ENCODE data around the gene AUH. TPM values are rescaled to one million over a fixed set of nuclear protein-coding genes. Genes with fewer than 3 reads are reported as not detected.

Gene AUH
- total RNA-seq, 1 donor from 2014 or later, result 9.8 TPM

DNA sequence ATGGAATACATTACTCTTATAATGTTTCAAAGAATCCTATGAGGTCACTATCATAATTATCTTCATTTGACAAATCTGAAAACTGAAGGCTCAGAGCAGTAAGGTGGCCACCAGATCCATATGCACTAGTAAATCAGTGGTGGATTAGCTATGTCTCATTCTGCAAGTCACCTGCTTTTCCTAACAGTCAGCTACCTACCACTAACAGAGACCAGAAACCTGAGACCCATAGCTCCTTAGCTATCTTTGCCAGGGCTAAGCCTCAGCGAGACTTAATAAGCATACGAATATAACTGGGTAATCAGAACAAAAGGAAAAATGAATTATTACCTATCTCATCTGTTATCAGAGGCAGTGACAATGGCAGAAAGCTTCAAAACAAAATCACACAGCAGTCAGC is 118.7 kb downstream of the AUH start:
- DNase-seq (ENCODE audit: low read depth) (no peak), FAIRE-seq (no peak)
- H3K79me2 ChIP-seq (ENCODE audit: insufficient read depth, low read length), result no peaks in the 10 kb centered on the region
- H3K4me3 Mint-ChIP-seq (ENCODE audit: unreplicated experiment), result no peak overlapping the region
- no peaks in the 10 kb centered on the region for H3K27me3 Mint-ChIP-seq (ENCODE audit: low read depth, unreplicated experiment)
- no peak overlapping the region for H3K4me2 ChIP-seq (ENCODE audit: low read length)
- TF ChIP-seq, protein P1, sequence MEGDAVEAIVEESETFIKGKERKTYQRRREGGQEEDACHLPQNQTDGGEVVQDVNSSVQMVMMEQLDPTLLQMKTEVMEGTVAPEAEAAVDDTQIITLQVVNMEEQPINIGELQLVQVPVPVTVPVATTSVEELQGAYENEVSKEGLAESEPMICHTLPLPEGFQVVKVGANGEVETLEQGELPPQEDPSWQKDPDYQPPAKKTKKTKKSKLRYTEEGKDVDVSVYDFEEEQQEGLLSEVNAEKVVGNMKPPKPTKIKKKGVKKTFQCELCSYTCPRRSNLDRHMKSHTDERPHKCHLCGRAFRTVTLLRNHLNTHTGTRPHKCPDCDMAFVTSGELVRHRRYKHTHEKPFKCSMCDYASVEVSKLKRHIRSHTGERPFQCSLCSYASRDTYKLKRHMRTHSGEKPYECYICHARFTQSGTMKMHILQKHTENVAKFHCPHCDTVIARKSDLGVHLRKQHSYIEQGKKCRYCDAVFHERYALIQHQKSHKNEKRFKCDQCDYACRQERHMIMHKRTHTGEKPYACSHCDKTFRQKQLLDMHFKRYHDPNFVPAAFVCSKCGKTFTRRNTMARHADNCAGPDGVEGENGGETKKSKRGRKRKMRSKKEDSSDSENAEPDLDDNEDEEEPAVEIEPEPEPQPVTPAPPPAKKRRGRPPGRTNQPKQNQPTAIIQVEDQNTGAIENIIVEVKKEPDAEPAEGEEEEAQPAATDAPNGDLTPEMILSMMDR (IDR thresholded peaks at IDR 0.05; ENCODE audit: insufficient read depth, low read depth, low read length), result no peak
- no peak for TF ChIP-seq EZH2 (IDR thresholded peaks at IDR 0.05; ENCODE audit: insufficient read depth, low read length)
- no peaks in the 10 kb centered on the region for H3K9me3 ChIP-seq (ENCODE audit: insufficient read depth, low read depth, low read length)
- no peaks in the 10 kb centered on the region for H4K20me1 ChIP-seq (ENCODE audit: insufficient read depth, low read length)
- H3K4me1 Mint-ChIP-seq (ENCODE audit: low read depth, unreplicated experiment), result peaks cover 15% of the 10 kb centered on the region
- no peaks in the 10 kb centered on the region for H3K9me3 Mint-ChIP-seq (ENCODE audit: unreplicated experiment)
- H2AFZ ChIP-seq (ENCODE audit: low read depth, low read length), result no peak overlapping the region
- no peaks in the 10 kb centered on the region for H3K36me3 ChIP-seq (ENCODE audit: insufficient read depth, low read length)
- H3K4me1 ChIP-seq (ENCODE audit: insufficient read depth, low read length), result peaks cover 9% of the 10 kb centered on the region
- H3K36me3 Mint-ChIP-seq (ENCODE audit: low read depth, unreplicated experiment), result no peaks in the 10 kb centered on the region
- H3K4me3 ChIP-seq (ENCODE audit: insufficient read depth, low read depth, low read length), result no peak overlapping the region
- no peaks in the 10 kb centered on the region for H3K27me3 ChIP-seq (ENCODE audit: insufficient read depth, low read length)
- no peak overlapping the region for H3K9ac ChIP-seq (ENCODE audit: low read length)
- H3K27ac ChIP-seq (ENCODE audit: low read depth, low read length), result no peak overlapping the region
- H3K27ac Mint-ChIP-seq (ENCODE audit: unreplicated experiment), result no peak overlapping the region

DNA sequence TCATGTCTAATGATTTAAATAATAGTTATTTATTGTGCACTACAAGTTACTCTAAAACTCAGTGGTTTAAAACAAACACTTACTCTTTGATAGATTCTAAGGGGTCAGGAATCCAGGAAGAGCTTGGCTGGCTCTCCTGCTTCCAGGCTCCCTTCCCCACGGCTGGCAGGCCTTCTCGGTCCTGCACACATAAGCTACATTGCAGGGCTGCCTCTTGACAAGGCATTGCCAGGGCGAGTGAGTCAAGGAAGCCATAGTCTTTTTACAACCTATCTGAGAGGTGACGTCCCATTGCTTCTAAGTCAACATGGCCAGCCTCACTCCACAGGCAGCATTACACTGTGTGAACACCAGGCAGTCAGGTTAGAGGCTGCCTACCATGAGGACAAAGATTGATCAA is 119.8 kb downstream of the AUH start:
- Histone ChIP-seq H3K9me3 (ENCODE audit: insufficient read depth, low read depth, low read length) (no peaks in the 10 kb centered on the region), H3K4me3 (ENCODE audit: insufficient read depth, low read depth, low read length) (no peak overlapping the region), H3K27ac (ENCODE audit: low read depth, low read length) (no peak overlapping the region), H3K4me1 (ENCODE audit: insufficient read depth, low read length) (peaks cover 9% of the 10 kb centered on the region), H3K36me3 (ENCODE audit: insufficient read depth, low read length) (no peaks in the 10 kb centered on the region), H2AFZ (ENCODE audit: low read depth, low read length) (no peak overlapping the region), H4K20me1 (ENCODE audit: insufficient read depth, low read length) (no peaks in the 10 kb centered on the region), H3K4me2 (ENCODE audit: low read length) (no peak overlapping the region), H3K9ac (ENCODE audit: low read length) (no peak overlapping the region), H3K79me2 (ENCODE audit: insufficient read depth, low read length) (no peaks in the 10 kb centered on the region), H3K27me3 (ENCODE audit: insufficient read depth, low read length) (no peaks in the 10 kb centered on the region)
- Mint-ChIP-seq H3K4me3 (ENCODE audit: unreplicated experiment) (no peak overlapping the region), H3K4me1 (ENCODE audit: low read depth, unreplicated experiment) (peaks cover 9% of the 10 kb centered on the region), H3K27me3 (ENCODE audit: low read depth, unreplicated experiment) (no peaks in the 10 kb centered on the region), H3K27ac (ENCODE audit: unreplicated experiment) (no peak overlapping the region), H3K36me3 (ENCODE audit: low read depth, unreplicated experiment) (no peaks in the 10 kb centered on the region), H3K9me3 (ENCODE audit: unreplicated experiment) (no peaks in the 10 kb centered on the region)
- DNase-seq (ENCODE audit: low read depth), result no peak
- TF ChIP-seq, protein P1 (IDR thresholded peaks at IDR 0.05; ENCODE audit: insufficient read depth, low read depth, low read length), result no peak
- TF ChIP-seq EZH2 (IDR thresholded peaks at IDR 0.05; ENCODE audit: insufficient read depth, low read length), result no peak
- FAIRE-seq, result no peak

DNA sequence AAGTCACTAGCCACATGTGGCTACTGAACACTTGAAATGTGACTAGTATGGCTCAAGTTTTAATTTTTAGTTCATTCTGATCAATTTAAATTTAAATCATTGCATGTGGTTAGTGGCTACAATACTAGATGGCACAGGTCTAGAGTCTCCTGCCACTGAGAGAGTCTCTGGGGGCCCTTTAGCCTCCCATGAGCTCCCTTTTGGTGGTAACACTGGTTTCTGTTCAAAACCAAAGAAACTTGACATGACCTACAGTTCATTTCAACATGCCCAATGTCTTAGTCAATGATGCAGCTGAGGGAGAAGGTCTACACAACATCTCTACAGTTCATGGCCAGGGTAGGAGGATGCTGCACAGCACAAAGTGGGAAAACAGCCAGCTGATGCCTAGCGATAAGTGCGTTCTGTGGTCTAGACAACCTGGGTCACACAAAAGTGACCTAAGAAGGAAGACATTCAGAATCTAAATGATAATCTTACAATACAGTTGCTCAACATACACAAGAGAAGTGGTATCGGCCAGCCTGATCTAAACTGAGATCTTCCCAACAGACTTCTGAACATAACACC is 121.0 kb downstream of the AUH start:
- H3K27me3 Mint-ChIP-seq (ENCODE audit: low read depth, unreplicated experiment), result no peaks in the 10 kb centered on the region
- H3K36me3 Mint-ChIP-seq (ENCODE audit: low read depth, unreplicated experiment), result no peaks in the 10 kb centered on the region
- no peaks in the 10 kb centered on the region for H3K9me3 Mint-ChIP-seq (ENCODE audit: unreplicated experiment)
- Histone ChIP-seq H3K79me2 (ENCODE audit: insufficient read depth, low read length) (no peaks in the 10 kb centered on the region), H3K36me3 (ENCODE audit: insufficient read depth, low read length) (no peaks in the 10 kb centered on the region), H3K4me3 (ENCODE audit: insufficient read depth, low read depth, low read length) (no peak overlapping the region), H3K9ac (ENCODE audit: low read length) (no peak overlapping the region), H2AFZ (ENCODE audit: low read depth, low read length) (no peak overlapping the region), H3K4me1 (ENCODE audit: insufficient read depth, low read length) (peaks cover 2% of the 10 kb centered on the region), H3K4me2 (ENCODE audit: low read length) (no peak overlapping the region), H3K27me3 (ENCODE audit: insufficient read depth, low read length) (no peaks in the 10 kb centered on the region), H3K9me3 (ENCODE audit: insufficient read depth, low read depth, low read length) (no peaks in the 10 kb centered on the region), H3K27ac (ENCODE audit: low read depth, low read length) (no peak overlapping the region), H4K20me1 (ENCODE audit: insufficient read depth, low read length) (no peaks in the 10 kb centered on the region)
- H3K4me3 Mint-ChIP-seq (ENCODE audit: unreplicated experiment), result no peak overlapping the region
- no peak overlapping the region for H3K27ac Mint-ChIP-seq (ENCODE audit: unreplicated experiment)
- DNase-seq (ENCODE audit: low read depth) (no peak), FAIRE-seq (no peak)
- TF ChIP-seq, protein P1 (IDR thresholded peaks at IDR 0.05; ENCODE audit: insufficient read depth, low read depth, low read length), result no peak
- no peak for TF ChIP-seq EZH2 (IDR thresholded peaks at IDR 0.05; ENCODE audit: insufficient read depth, low read length)
- H3K4me1 Mint-ChIP-seq (ENCODE audit: low read depth, unreplicated experiment), result peaks cover 2% of the 10 kb centered on the region
